Eye (tissue), 1 donor: ENCODE results near the gene CPM.

ENCODE experiments used
- DNase-seq: peaks from one replicate; pipeline ENCODE4 v3.0.0-alpha.2; 2015

The CPM gene

DNA sequence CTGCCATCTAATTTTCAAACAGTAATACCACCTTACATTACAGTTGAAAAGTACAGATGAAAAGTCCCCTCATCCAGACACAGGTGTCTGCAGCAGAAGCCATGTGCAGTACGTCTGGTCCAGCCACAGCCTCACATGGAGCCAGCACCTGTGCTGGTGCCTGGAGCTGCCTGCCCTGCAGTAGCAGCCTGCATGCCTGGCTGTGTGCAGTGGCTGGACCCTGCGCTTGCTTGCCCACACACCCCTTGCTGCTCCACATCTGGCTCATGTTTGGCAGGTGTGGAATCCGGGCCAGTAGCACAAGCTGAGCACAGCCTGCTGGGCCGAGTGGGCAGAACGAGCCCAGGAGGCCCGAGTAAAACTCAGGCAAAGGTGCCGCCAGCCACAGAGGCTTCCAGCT lies 21.8 kb upstream of the CPM start:
- DNase-seq = no peak

DNA sequence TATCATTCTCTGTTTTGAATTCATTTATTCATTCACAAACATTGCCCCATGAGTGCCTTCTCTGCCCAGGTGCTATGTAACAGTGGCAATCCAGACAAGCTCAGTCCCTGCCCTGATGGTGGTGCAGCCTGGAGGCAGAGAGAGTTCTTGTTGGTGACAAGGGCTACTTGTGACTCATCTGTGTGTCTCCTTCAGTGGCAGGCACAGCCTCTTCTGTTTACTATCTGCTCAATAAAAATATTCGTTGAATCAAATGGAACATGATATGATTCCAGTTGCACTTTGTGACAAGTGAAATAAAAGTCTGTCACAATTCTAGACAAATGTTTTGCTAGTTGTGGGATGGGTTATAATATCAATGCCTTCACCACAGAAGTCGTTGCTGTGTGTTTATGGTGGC lies 20.6 kb upstream of the CPM start:
- no peak for DNase-seq

DNA sequence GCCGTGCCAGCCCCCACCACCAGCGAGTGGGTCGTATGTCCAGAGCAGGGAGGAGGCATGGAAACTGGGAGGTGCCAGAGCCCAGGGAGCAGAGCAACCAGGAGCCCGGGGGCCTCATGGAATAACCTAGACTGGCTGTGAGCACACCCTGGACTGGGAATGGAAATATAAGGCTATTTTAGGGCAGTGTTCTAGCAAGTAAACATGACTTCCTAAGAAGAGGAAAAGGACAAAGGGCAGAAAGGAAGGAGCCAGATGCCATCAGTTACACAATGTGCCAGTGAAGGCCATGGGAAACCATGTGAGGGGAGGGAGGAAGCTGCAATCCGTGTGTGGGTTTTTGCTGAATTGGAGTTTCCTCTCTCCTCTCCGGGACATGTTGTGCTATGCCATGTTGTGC lies 18.7 kb upstream of the CPM start:
- no peak for DNase-seq

DNA sequence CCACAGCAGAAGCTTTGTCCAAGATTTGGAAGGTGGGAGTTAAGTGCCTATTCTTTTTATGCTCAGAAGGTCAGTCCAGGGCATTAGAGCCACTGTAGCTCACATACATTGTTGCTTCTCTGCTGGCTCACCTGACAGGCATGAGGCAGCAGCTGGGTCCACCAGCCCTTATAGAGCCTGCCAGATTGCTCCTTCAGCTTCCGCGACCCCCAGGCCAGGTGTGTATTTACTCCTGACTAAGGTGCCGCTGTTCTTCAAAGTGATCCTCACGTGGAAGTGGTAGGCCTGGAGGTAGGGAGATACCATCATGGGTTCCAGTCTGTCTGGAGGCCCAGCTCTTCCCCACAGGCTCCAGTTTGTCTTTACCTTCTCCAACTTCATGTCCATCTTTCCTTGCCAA lies 17.5 kb upstream of the CPM start:
- no peak for DNase-seq

- no peak for DNase-seq
Measured at GRCh38 chr12:68945255-68945654, 12.3 kb upstream of the CPM start.

- no peak for DNase-seq
Measured at GRCh38 chr12:68944296-68945076, 11.5 kb upstream of the CPM start.

DNA sequence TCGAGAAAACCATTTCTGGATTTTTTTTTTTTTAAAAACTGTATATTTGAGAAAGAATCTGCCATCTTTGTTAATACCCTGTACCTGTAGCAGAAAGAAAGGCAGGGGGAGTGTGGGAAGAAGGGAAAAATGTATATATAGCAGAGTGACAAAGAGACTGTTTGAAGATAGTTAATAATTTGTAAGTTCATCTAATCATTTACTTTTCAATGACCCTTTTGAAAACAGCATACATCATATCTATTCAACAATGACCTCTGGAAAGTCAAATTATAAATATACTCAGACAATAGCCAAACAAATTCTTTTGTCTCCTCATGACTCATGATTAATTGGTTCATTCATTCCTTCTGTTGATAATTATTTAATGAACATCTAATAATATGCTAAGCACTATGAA lies 10.9 kb upstream of the CPM start:
- no peak for DNase-seq

DNA sequence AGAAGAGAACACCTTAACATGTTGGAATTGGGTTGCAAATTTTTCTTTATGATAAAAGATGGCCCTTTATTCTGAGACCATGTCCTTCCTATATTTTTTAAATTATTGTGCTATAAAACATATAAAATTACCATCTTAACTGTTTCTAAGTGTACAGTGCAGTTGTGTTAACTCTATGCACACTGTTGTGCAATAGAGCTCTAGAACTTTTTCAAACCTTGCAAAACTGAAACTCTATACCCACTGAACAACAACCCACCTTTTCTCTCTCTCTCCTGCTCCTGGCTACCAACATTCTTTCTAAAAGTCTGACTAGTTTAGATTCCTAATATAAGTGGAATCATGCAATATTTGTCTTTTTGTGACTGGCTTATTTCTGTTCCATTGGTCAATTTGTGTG lies 7.8 kb upstream of the CPM start:
- no peak for DNase-seq

GRCh38 chr12:68939505-68939904 lies 6.5 kb upstream of the CPM start:
- DNase-seq = no peak

DNA sequence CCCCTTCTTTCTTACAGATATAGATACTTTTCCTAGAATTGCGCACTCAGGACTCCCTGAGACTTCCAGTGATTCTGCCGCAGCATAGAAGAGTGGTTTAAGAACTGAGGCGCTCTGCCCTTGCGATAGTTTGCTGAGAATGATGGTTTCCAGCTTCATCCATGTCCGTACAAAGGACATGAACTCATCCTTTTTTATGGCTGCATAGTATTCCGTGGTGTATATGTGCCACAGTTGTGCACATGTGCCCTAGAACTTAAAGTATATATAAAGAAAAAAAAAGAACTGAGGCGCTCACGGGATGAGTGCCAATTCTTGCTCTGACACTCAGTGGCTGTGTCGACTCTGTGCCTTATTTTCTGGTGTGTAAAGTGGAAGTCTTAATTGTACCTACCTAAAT lies 1.4 kb upstream of the CPM start:
- DNase-seq = no peak

- no peak for DNase-seq
Measured at GRCh38 chr12:68932128-68932960, 627 bp downstream of the CPM start.

- no peak for DNase-seq
Measured at GRCh38 chr12:68930178-68930577, 2.8 kb downstream of the CPM start.

DNA sequence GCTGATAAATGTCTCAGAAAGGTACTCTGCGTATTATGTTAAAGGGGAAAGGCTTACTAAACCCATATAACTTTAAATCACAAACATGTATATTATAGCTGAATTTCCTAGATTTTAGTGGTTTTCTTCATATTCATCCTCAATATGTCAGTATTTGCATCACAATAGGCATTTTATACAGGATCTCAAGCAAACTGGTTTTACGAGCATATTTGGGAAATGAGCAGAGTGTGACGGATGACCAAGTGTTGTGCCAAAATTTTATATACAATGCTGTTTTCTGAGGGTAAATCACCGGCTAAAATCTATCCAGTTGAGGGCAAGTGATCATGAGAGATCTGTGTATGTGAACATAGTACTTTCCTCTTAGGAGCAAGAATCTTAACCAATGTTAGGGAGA lies 8.4 kb downstream of the CPM start:
- DNase-seq = no peak

DNA sequence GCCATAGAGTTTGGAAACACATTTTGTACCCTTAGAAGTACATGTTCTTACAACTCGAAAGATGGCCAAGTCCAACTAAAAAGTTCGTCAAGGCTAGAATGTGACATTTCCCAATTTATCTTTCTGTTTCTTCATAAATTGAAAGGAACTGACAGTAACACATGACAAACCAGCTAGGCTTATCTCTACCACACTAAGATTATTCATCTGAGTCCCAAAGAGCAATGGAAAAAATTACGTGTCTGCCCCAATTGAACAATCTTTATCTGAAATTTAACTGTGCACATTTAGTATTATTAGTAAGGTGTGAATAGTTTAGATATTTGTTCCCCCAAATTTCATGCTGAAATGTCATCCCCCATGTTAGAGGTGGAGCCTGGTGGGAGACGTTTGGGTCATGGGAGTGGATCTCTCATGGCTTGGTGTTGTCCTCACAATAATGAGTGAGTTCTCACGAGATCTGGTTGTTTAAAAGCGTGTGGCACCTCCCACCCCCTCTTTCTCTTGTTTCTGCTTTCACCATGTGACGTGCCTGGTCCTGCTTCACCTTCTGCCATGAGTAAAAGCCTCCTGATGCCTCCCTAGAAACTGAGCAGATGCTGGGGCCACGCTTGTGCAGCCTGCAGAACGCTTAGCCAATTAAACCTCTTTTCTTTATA lies 13.3 kb downstream of the CPM start:
- no peak for DNase-seq

- no peak for DNase-seq
Measured at GRCh38 chr12:68918960-68919359, 14.0 kb downstream of the CPM start.

DNA sequence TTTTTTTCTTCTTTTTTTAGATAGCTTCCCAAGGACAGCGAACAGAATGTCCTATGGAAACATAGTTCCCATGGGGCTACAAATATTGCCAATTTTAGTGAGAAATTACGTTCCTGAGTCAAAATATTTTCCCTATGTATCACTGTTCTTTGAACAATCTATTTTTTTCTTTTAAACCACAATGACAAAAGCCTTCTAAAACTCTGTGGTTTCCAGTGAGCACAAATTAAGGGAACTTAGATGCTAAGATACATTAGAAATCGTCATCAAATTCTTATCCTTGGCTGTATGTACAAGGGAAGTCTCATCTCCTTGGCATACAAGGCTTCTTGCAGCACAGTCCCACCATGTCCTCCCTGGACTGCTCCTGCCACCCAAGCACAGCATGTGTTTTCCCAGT lies 17.9 kb downstream of the CPM start:
- no peak for DNase-seq

DNA sequence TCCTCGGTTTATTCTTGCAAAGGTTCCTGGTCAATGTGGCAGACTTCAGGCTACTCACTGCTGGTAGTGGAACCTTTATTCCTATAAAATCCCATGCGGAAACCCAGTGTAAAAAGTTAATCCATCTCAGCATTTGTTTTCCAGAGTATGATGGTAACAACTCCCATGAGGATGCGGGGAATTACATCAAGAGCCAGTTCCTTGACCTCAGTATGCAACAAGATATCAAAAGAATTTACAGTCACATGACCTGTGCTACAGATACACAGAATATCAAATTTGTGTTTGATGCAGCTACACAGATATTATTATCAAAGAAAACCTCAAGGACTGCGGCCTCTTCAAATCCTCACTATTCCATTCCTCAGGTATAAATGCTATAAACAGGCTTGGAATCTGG lies 19.3 kb downstream of the CPM start:
- DNase-seq = no peak

GRCh38 chr12:68912916-68913315 lies 20.1 kb downstream of the CPM start:
- DNase-seq = no peak

DNA sequence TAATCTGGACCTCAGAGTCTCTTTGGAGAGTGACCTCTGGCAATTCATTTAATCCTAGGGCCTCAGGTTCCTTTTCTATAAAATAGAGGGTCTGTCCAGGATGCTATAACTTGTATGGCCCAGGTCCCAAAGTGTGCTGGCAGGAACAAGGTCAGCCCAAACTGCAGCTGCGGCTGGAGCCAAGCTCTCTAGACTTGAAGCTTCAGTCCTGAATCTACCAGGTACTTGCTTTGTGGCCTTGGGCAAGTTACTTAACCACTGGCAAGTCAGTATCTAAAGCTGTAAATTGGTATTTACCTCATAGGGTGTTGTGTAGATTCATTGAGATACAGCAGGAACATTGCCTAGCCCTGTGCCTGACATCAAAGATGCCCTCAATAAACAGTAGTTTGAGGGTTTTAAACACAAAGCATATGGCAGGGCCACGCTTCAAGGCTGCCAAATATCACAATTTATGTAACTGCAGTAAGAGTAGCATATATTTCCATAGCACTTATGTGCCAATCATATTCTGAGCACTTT lies 21.7 kb downstream of the CPM start:
- no peak for DNase-seq

DNA sequence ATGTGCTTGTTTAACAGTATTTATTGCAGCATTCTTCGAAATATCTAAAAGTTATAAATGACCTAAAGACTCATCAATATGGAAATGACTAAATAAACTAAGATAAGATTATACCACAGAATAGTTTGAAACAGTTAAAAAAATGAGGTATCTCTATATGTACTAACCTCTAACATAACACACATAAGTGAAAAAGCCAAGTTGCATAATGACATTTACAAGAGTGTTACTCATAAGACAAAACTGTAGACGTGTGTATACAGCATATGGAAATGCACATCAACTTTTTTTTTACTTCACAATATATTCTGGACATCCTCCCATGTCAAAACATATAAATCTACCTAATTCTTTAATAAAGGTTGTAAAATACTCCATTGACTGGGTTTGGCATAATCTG lies 22.8 kb downstream of the CPM start:
- DNase-seq = no peak

- no peak for DNase-seq
Measured at GRCh38 chr12:68908076-68908475, 24.9 kb downstream of the CPM start.

- no peak for DNase-seq
Measured at GRCh38 chr12:68905733-68906132, 27.2 kb downstream of the CPM start.

DNA sequence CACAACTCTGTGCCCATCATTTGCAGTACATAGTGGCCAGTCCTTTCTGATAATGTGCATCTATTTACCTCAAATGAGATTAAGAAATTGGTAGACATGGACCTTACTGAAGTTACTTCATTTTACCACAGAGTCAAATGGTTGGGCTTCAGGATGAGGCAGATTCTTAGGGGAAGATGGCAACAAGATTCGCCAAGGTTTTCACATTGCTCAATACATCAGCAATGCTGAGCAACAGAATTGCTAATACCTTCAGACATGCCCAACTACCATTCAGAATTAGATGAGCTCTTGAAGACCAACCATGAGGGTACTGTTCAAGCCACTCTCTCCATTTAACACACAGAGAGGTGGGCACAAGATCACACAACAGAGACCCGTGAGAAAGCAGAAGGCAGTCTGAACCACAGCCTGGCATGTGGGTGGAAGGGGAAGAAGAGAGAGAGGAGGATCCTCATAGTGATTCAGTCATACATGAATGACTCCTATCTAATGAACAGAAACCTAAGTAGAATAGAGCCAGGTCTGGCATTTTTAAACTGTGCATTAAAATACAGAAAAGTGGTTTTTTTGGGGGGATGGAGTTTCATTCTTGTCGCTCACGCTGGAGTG lies 28.5 kb downstream of the CPM start:
- no peak for DNase-seq
